ENCODE results near the gene TPK1.
A peak's percentile ranks its signal among the peaks of the same experiment; 100 is the strongest.

TPK1 gene

DNA sequence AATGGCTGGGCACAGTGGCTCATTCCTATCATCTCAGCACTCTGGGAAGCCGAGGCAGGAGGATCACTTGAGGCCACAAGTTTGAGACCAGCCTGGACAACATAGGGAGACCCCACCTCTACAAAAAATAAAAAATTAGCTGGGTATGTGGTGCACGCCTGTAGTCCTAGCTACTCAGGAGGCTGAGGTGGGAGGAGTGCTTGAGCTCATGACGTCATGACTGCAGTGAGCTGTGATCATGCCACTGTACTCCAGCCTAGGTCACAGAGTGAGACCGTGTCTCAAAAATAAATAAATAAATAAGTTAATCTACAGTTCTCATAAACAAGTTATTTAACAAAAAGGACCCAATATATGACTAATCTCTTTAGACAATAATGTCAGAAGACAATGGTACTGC is 76.2 kb downstream of the TPK1 start:
- TF ChIP-seq, protein P1, sequence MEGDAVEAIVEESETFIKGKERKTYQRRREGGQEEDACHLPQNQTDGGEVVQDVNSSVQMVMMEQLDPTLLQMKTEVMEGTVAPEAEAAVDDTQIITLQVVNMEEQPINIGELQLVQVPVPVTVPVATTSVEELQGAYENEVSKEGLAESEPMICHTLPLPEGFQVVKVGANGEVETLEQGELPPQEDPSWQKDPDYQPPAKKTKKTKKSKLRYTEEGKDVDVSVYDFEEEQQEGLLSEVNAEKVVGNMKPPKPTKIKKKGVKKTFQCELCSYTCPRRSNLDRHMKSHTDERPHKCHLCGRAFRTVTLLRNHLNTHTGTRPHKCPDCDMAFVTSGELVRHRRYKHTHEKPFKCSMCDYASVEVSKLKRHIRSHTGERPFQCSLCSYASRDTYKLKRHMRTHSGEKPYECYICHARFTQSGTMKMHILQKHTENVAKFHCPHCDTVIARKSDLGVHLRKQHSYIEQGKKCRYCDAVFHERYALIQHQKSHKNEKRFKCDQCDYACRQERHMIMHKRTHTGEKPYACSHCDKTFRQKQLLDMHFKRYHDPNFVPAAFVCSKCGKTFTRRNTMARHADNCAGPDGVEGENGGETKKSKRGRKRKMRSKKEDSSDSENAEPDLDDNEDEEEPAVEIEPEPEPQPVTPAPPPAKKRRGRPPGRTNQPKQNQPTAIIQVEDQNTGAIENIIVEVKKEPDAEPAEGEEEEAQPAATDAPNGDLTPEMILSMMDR (IDR thresholded peaks at IDR 0.05; ENCODE audit: control insufficient read depth, extremely low read depth, insufficient read depth) = no peak
- no peak for DNase-seq (ENCODE audit: low read depth)

DNA sequence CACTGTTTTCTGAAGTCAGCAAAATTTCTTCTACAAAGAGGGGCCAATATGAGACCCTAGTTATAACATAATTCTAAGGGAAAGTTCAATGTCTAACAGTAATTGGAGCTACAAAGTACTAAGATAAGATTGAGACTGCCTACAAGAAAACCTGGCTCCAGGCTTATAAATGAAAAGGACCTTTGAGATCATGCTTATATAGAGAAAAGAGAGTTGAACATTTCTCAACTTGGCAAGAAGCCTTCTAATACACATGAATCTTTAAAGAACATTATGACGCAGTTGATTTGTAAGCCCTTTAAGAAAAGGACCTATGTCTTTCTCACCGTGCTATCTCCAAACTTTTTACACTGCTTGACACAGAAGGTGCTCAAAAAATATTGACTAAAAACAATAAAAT is 87.9 kb downstream of the TPK1 start:
- no peak overlapping the region for H3K4me3 ChIP-seq (ENCODE audit: low read depth, low read length)
- TF ChIP-seq, protein P1 (IDR thresholded peaks at IDR 0.05; ENCODE audit: control insufficient read depth, extremely low read depth, insufficient read depth) = no peak
- DNase-seq (ENCODE audit: low read depth) = no peak

More for the DNA sequence above, 76.2 kb downstream of the TPK1 start:
- H3K4me3 ChIP-seq (ENCODE audit: low read depth, low read length) = no peak overlapping the region

DNA sequence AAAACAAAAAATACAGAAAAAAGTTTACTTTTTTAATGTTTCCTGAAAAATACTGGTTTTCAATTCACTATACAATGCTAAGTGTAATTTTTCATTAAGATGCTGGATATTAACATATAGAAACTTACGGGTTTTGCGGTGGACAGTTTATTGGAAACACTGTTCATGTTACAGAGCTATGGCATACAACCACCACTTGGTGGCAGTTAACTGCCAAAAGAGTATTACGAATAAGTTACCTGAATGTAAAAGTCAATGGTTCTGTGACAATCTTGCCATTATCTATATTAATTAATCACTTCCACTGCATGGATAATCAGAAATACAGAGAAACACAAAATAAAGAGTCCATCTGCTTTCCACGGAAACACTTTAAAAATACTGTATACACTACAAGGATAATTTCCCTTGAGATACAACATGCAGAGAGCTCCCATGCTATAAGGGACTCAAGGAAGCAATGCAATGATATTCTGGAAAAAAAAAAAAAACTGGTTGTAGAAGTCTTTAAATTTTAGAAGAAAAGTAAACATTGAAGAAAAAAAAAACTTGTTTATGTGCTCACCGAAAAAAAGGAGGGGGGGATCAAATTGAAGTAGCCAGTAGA is 97.0 kb downstream of the TPK1 start:
- TF ChIP-seq, protein P1 (IDR thresholded peaks at IDR 0.05; ENCODE audit: control insufficient read depth, extremely low read depth, insufficient read depth) = peak; percentile 71
- DNase-seq (ENCODE audit: low read depth) = peak; percentile 7
- H3K4me3 ChIP-seq (ENCODE audit: low read depth, low read length) = no peak overlapping the region

DNA sequence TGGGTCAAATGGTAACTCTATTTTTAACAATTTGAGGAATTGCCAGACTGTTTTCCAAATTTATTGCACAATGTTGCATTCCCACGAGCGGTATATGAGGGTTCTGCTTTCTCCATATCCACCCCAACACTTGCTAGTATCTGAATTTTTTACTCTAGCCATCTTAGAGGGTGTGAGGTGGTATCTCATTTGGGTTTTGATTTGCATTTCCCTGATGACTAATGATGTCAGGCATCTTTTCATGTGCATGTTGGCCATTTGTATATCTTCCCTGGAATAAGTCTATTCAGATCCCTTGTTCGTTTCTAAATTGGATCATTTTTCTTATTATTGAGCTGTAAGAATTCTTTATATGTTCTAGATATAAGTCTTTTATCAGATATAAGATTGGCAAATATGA is 97.7 kb downstream of the TPK1 start:
- TF ChIP-seq, protein P1 (IDR thresholded peaks at IDR 0.05; ENCODE audit: control insufficient read depth, extremely low read depth, insufficient read depth) = no peak
- DNase-seq (ENCODE audit: low read depth) = no peak
- H3K4me3 ChIP-seq (ENCODE audit: low read depth, low read length) = no peak overlapping the region

DNA sequence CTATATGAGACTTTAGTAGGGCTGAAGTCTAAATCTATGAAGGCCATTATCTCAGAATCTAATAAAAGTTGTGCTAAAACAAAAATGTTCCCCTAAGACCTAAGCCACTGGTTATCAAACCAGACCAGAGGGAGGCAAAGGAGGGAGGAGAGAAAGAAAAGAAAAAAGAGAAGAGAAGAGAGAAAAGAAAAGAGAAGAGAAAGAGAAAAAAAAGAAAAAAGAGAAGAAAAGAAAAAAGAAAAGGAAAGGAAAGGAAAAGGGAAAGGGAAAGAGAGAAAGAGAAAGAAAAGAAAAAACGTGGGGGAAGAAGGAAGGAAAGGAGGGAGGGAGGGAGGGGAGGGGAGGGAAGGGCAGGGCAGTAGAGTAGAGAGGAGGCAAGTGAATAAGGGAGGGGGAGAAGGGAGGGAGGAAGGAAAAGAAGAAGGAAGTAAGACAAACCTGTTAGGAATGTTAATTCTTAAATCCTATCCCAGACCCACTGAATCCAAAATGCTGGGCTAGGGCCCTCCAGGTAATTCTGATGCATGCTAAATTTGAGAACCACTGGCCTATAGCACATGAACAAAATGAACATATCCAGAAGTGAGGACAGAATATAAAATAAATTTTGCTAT is 98.9 kb downstream of the TPK1 start:
- no peak for DNase-seq (ENCODE audit: low read depth)
- TF ChIP-seq, protein P1 (IDR thresholded peaks at IDR 0.05; ENCODE audit: control insufficient read depth, extremely low read depth, insufficient read depth) = no peak
- H3K4me3 ChIP-seq (ENCODE audit: low read depth, low read length) = no peak overlapping the region

DNA sequence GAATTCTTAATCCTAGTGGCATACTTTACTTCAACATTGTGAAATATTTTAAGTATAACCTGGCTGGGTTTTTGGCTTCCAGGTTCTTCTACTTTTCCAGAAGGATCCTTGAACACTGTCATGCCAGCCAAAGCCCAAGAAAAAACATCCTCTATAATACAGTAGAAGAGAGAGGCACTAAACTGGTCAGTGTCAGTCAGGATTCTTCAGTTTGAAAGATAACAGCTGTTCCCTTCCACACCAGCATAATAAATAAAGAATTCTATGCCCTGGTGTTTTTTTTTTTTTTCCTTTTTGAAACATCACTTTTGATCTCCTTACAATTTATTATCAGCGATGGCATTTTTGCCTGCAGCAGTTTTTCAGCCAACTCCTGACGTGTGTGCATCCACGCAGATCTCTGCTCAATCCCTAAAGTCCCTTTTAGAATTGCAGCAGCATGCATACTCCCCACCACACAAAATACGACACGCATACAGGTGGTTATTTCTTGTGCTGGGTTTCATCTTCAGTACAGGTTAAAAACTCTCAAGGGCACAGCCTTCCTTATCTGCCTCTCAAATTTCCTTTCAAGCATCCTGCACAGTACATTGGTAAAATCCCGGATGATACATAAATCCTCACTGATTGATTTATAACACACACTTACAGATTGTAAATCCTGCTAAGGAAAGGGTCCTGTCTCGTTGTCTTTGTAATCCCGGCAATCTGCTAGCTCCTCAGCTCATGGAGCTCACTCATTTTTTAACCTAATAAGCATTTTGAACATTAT is 100.2 kb downstream of the TPK1 start:
- DNase-seq (ENCODE audit: low read depth) = no peak
- TF ChIP-seq, protein P1 (IDR thresholded peaks at IDR 0.05; ENCODE audit: control insufficient read depth, extremely low read depth, insufficient read depth) = no peak
- no peak overlapping the region for H3K4me3 ChIP-seq (ENCODE audit: low read depth, low read length)
